Activated CD4-positive, alpha-beta T cell treated with anti-CD3 and anti-CD28 coated beads for 24 hours (primary cell): ENCODE data around the gene AP1S3.
"Not testable (repeated sequence)": the region's sequence is repeated elsewhere in the genome, so short reads cannot be mapped to it uniquely, and the experiment has no call there.

Experiments
- DNase-seq, 2 donors: peaks; one replicate each; pipeline ENCODE4 v3.0.0-alpha.2; 2020; ENCODE audit warnings: low read depth in 2 of 2

Gene AP1S3

DNA sequence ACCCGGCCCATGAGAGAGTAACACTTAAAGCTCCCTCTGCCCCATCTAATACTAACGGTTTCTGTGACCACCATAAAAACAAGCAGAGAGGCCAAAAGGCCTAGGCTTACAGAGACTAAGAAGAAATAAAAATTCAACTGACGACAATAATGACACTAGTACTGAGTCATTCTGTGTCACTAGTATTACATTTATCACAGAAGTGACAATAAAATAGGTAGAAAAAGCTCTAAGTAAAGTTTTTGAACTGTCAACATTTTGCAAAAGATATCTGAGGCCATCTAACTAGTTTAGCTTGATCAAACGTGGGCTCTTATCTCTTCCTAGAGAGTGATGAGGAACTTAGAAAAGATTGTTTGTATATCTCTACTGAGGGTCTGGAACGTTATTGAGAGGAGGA lies 35.6 kb downstream of the AP1S3 start:
- DNase-seq, result no peak

DNA sequence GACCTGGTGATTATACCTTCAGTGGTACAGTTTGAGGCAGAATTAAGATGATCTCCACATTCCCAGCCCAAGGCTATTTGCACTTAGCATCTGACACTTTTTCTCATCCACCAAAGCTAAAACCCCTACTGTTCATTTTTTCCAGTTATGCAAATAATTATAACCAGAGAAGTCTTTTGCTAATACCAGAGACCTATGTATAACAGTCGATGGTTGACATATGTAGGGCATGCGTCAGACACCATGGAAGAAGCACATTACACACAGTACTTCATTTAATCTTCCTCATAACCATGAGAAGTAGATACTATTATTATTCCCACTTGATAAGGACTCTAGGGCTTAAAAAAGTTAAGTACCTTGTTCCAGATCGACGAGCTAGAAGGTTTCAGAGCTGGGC lies 36.5 kb downstream of the AP1S3 start:
- no peak for DNase-seq

DNA sequence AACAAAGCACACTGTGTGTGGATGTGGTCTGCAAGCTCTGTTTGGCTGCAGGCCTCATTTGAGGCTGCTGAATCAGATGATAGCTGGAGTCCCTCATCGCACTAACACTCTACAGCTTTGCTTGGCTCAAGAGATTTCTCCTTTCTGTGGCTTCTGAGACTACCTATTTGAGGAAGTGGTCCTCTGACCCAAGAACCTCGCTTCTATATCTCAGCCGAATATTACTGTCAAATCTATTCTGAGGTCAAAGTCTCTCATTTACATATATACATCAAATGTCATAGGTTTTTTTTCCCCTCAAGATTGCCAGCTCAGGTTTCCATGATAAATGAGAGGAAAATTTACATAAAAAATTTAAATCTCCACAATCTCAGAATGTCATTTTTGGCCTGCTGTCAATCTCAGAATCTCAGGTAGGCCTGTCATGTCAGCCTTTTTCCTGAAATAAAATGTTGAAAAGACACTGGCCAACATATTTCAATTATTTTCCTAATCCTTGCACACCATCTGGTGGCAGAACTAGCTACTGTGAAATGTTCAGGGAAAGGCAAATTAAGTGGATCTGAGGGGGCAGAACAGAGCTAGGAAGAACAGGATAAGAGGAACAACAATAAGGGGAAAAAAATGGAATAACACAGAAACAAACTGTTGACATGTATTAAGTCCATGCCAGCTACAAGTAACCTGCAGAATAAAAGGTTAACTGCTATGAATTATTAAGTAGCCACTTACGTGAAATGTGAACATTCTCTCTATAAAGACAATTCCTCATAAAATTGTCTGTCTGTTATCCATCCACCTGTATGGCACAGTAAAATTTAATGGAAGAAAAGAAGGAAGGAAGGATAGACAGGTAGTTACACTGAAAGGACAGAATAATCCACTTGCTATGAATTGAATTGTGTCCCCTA lies 39.3 kb downstream of the AP1S3 start:
- DNase-seq, result no peak

- no peak for DNase-seq
Observed at GRCh38 chr2:223797037-223797436, 40.3 kb downstream of the AP1S3 start.

DNA sequence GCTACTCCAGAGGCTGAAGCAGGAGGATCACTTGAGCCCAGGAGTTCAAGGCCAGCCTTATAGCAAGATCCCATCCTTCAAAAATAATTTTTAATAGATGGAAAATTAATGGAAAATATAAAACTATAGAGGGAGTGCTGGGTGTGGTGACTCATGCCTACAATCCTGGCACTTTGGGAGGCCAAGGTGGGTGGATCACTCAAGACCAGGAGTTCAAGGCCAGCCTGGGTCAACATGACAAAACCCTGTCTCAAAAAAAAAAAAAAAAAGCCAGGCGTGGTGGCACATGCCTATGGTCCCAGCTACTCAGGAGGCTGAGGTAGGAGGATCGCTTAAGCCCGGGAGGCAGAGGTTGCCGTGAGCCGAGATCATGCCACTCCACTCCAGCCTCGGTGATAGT lies 48.0 kb downstream of the AP1S3 start:
- DNase-seq, result no peak

DNA sequence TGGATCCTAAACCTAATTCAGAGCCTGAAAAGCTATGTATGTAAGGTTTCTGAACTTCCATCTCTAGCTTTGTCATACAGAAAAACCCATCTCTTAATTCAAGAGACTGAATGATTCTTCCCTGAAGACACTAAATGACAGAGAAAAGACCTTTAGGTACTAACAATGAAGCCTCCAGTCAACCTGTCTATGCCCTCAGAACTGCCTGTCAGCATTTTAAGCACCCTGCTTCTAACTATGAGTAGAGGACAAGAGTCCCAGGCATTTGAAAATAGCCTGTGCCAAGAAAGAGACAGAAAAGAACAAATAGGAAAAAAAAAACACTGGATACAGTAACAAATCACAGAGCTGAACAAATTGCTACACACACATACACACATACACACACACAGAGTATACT lies 48.6 kb downstream of the AP1S3 start:
- no peak for DNase-seq

- DNase-seq, result not testable (repeated sequence)
Observed at GRCh38 chr2:223788106-223788505, 49.3 kb downstream of the AP1S3 start.

DNA sequence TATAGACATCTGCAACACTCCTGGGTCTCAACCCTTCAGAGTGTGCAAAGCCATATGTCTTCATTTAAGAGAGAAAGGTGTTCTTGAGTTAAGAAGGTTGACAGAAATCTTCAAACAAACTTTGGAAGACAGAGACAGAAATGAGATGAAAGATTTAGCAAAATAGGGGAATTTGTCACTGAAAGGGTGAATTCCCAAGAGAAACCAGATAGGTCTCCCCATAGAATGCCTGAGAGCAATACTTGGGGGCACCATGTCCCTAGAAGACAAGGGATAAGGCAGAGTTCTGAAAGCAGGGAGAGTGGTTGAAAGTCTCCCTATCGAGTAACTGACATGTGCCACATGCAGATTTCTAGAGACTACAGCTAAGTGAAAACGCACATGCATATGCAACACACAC lies 50.0 kb downstream of the AP1S3 start:
- DNase-seq, result no peak

GRCh38 chr2:223786943-223787342 lies 50.4 kb downstream of the AP1S3 start:
- no peak for DNase-seq

GRCh38 chr2:223786236-223786635 lies 51.1 kb downstream of the AP1S3 start:
- DNase-seq, result no peak

DNA sequence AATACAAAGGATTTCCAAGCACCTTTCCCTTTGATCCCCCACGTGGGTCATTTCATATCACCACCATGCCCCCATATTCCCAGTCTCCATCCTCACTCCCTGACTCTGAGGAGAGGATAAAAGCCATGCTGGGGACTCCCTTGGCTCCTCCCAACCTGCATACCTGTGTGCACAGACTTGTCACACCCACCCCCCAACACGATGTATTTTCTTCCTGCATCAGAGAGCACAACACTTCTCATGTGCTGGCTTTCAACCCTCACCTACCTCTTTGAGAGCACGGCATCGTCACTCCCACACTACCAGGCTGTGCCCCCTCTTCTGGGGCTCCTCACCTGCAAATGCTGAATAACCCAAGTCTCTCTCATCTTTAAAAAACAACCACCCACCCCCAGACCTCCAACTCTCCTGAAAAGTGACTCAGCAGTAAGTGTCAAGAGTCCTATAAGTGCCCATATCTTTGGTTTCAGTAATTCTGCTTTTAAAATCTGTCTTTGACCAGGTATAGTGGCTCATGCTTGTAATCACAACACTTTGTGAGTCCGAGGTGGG lies 53.1 kb downstream of the AP1S3 start:
- no peak for DNase-seq

- DNase-seq, result no peak
Observed at GRCh38 chr2:223782629-223783028, 54.8 kb downstream of the AP1S3 start.

DNA sequence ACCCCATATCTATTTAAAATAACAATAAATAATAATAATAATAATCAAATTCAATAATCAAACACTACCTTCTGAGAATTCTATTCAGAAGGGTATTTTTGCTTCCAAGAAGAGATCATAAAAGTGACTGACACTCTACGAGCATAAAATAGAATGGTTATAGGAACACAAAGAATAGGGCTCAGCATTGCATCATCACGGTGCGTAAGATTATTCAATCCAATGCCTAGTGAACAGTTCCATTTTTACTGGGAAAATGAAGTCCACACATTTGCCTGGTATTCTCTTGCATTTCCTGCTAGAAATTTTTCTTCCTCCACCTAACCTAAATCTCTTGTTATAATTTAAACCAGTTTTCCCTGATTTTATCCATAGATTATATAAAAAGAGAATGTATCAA lies 55.8 kb downstream of the AP1S3 start:
- no peak for DNase-seq

DNA sequence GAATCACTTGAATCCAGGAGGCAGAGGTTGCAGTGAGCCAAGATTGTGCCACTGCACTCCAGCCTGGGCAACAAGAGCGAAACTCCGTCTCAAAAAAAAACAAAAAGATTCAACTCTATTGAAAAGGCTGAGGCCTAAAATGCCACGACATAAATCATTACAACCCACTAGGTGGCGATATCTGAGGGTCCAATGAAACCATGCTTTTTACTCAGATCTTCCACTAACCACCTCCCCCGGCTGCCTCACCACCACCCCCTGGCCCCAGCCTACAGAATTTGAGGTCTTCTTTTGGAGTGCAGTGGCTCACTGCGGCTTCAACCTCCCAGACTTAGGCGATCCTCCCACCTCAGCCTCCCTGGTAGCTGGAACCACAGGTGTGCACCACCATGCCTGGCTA lies 57.5 kb downstream of the AP1S3 start:
- DNase-seq, result peak; percentile 4 to 23

GRCh38 chr2:223774193-223774592 lies 63.2 kb downstream of the AP1S3 start:
- no peak for DNase-seq

DNA sequence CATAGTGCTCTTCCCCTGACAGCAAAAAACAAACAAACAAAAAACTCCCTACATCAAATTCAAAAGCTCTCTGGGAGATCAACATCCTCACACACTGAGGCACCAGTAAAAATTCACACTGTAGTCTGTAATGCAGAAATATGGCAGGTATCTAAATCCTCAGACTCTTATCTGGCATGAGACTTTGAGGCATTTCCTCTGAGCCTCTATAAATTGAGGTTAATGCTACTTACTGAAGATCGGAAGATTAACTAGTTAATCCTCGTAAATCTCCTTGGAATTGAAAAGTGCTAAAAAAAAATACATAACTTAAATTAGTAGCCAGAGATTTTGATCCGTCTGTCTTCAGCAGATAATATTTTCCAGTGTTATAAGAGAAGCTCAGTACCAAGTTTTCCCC lies 65.0 kb downstream of the AP1S3 start:
- DNase-seq, result no peak

DNA sequence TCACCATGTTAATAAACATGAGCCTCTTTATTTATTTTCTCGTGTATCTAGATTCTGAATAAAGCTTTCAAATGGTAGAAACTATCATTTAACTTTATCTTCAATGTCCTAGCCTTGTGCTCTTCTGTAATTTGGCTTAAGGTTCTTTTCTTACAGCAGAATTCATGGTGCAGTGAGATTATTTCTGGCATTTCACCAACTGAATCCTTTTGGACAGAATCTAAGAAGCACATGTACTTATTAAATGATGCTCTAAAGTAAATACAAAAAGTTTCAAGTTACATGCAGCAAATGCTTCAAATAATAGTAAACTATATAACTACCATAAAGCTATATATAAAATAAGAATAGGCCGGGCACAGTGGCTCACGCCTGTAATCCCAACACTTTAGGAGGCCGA lies 65.9 kb downstream of the AP1S3 start:
- DNase-seq, result no peak

- DNase-seq, result no peak
Observed at GRCh38 chr2:223768179-223768578, 69.2 kb downstream of the AP1S3 start.

GRCh38 chr2:223767341-223767740 lies 70.0 kb downstream of the AP1S3 start:
- no peak for DNase-seq

- no peak for DNase-seq
Observed at GRCh38 chr2:223765221-223765785, 72.1 kb downstream of the AP1S3 start.

DNA sequence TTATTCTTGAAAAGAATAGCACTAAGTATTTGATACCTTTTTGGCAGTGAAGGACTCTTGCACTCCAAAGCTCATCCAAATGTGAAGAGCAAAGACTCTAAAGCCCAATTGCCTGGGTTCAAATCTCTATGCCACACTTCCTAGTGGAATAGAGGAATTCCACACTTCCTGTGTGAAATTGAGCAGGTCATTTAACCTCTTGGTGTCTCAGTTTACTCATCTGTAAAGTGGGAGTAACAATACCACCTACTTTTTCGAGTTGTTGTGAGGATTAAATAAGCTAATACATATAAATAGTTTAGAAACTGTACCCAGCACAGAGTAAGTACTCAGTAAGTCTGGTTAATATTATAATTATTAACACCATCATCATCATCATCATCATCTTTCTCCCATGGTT lies 72.6 kb downstream of the AP1S3 start:
- DNase-seq, result no peak

- DNase-seq, result no peak
Observed at GRCh38 chr2:223762853-223763252, 74.5 kb downstream of the AP1S3 start.

GRCh38 chr2:223761746-223762145 lies 75.6 kb downstream of the AP1S3 start:
- not testable (repeated sequence) for DNase-seq
